ENCODE results near the gene FAM229A. TPM values are rescaled to one million over a fixed set of nuclear protein-coding genes. Genes with fewer than 3 reads are reported as not detected.

Gene FAM229A
- total RNA-seq, 1 experiment from 2014 or later = 13.4 TPM

DNA sequence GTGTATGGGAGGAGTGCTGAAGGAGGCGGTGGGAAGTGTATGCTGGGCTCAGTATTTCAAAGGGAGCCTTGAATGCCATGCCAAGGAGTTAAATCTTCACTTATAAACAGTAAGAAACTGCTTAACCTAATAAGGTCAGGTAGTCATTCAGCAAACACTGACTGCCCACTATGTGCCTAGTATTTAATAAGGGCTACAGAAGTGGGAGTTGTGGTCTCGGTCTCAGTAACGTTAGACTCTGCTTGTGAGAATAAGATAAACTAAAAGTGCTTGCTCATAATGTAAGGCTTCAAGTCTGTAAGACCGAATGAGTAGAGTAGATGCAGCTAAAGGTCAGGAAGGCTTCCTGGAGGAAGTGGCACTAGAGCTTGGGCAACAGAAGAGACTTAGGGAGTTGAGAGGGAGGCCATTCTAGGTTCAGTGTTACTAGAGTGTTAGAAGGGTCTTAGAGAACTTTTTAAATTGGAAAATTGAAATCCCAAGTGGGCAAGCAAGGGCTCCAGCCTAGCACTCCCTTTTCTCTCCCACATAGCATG, 32.3 kb downstream of the FAM229A start:
- no peaks in the 10 kb centered on the region for H3K9me3 Mint-ChIP-seq (ENCODE audit: unreplicated experiment)
- intact Hi-C loops (cut with micrococcal nuclease) = no loop called here
- CTCF ChIA-PET = no interaction called here
- H3K4me3 Mint-ChIP-seq (ENCODE audit: unreplicated experiment) = no peak overlapping the region
- TF ChIP-seq, protein P1, sequence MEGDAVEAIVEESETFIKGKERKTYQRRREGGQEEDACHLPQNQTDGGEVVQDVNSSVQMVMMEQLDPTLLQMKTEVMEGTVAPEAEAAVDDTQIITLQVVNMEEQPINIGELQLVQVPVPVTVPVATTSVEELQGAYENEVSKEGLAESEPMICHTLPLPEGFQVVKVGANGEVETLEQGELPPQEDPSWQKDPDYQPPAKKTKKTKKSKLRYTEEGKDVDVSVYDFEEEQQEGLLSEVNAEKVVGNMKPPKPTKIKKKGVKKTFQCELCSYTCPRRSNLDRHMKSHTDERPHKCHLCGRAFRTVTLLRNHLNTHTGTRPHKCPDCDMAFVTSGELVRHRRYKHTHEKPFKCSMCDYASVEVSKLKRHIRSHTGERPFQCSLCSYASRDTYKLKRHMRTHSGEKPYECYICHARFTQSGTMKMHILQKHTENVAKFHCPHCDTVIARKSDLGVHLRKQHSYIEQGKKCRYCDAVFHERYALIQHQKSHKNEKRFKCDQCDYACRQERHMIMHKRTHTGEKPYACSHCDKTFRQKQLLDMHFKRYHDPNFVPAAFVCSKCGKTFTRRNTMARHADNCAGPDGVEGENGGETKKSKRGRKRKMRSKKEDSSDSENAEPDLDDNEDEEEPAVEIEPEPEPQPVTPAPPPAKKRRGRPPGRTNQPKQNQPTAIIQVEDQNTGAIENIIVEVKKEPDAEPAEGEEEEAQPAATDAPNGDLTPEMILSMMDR (IDR thresholded peaks at IDR 0.05; ENCODE audit: unreplicated experiment) = no peak
- no peak for DNase-seq (ENCODE audit: unreplicated experiment)
- H3K4me1 Mint-ChIP-seq (ENCODE audit: insufficient read depth, unreplicated experiment) = no peaks in the 10 kb centered on the region
- BruUV-seq (replicated peaks) = no TSS peak
- no peaks in the 10 kb centered on the region for H3K27me3 Mint-ChIP-seq (ENCODE audit: insufficient read depth, unreplicated experiment)
- H3K36me3 Mint-ChIP-seq (ENCODE audit: insufficient read depth, unreplicated experiment) = peaks cover 42% of the 10 kb centered on the region
- POLR2A ChIA-PET = no interaction called here
- no peak overlapping the region for H3K27ac Mint-ChIP-seq (ENCODE audit: low read depth, unreplicated experiment)

DNA sequence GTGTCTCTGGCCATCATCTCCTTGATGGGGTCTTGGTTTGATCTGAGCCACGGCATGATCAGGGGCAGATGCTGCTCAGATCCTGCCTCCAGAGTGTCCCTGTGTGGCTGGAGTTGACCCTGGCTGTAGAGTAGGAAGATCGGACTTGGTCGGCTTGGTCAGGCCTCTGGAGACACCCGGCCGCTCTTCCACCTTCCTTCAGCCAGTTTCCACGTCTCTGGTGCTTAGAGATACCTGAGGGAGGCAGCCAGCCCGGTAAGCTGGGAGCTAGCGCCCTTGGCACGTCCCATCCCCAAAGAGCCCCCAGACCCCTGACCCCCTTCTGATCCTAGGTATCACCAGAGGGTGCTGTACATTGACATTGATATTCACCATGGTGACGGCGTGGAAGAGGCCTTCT, 35.1 kb downstream of the FAM229A start:
- intact Hi-C loops (cut with micrococcal nuclease) = no loop called here
- Mint-ChIP-seq H3K9me3 (ENCODE audit: unreplicated experiment) (no peaks in the 10 kb centered on the region), H3K4me1 (ENCODE audit: insufficient read depth, unreplicated experiment) (no peaks in the 10 kb centered on the region), H3K27ac (ENCODE audit: low read depth, unreplicated experiment) (no peak overlapping the region), H3K4me3 (ENCODE audit: unreplicated experiment) (no peak overlapping the region), H3K36me3 (ENCODE audit: insufficient read depth, unreplicated experiment) (peaks cover 51% of the 10 kb centered on the region), H3K27me3 (ENCODE audit: insufficient read depth, unreplicated experiment) (no peaks in the 10 kb centered on the region)
- BruUV-seq (replicated peaks) = no TSS peak
- TF ChIP-seq, protein P1 (IDR thresholded peaks at IDR 0.05; ENCODE audit: unreplicated experiment) = no peak
- no peak for DNase-seq (ENCODE audit: unreplicated experiment)
- ChIA-PET POLR2A (no interaction called here), CTCF (no interaction called here)

DNA sequence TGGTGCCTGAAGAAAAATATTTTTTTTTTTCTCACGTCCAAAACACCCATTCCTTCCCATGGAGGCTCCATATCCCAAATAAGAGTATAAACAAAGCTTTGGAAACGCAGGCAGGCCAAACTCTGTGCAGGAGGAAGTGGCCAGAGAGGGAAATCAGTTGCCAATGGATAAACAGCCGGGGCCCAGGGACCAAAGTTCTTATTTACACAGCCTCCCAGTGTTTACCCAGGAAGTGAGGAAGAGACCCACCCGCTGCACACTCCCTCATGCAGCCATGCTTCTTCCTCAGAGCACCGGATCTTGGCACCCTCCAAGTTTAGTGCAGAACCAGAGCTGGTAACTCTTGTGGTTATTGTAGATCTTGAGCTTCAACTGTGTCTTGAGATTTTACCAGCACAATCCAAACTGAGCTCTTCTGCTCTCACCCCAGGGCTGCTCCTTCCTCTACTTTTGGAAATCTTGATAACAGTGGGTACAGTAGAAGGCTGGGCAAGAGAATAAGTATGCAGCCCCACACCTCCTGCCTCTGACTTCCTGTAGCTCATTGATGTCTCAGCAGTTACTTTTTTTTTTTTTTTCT, 40.5 kb downstream of the FAM229A start:
- no peaks in the 10 kb centered on the region for H3K4me1 Mint-ChIP-seq (ENCODE audit: insufficient read depth, unreplicated experiment)
- H3K4me3 Mint-ChIP-seq (ENCODE audit: unreplicated experiment) = no peak overlapping the region
- BruUV-seq (replicated peaks) = no TSS peak
- no peaks in the 10 kb centered on the region for H3K27me3 Mint-ChIP-seq (ENCODE audit: insufficient read depth, unreplicated experiment)
- CTCF ChIA-PET = interaction anchor here (0.6 to 0.8 kb wide), 4 partner anchors 26 to 128 kb away, joined by 3 to 4 read pairs (median 3); no protein-coding TSS in a partner anchor
- POLR2A ChIA-PET = interaction anchor here (0.8 kb wide), 1 partner anchor 10 kb away, joined by 3 read pairs; no protein-coding TSS in a partner anchor
- TF ChIP-seq, protein P1 (IDR thresholded peaks at IDR 0.05; ENCODE audit: unreplicated experiment) = no peak
- no peak overlapping the region for H3K27ac Mint-ChIP-seq (ENCODE audit: low read depth, unreplicated experiment)
- H3K36me3 Mint-ChIP-seq (ENCODE audit: insufficient read depth, unreplicated experiment) = peaks cover 39% of the 10 kb centered on the region
- DNase-seq (ENCODE audit: unreplicated experiment) = no peak
- intact Hi-C loops (cut with micrococcal nuclease) = no loop called here
- H3K9me3 Mint-ChIP-seq (ENCODE audit: unreplicated experiment) = no peaks in the 10 kb centered on the region

DNA sequence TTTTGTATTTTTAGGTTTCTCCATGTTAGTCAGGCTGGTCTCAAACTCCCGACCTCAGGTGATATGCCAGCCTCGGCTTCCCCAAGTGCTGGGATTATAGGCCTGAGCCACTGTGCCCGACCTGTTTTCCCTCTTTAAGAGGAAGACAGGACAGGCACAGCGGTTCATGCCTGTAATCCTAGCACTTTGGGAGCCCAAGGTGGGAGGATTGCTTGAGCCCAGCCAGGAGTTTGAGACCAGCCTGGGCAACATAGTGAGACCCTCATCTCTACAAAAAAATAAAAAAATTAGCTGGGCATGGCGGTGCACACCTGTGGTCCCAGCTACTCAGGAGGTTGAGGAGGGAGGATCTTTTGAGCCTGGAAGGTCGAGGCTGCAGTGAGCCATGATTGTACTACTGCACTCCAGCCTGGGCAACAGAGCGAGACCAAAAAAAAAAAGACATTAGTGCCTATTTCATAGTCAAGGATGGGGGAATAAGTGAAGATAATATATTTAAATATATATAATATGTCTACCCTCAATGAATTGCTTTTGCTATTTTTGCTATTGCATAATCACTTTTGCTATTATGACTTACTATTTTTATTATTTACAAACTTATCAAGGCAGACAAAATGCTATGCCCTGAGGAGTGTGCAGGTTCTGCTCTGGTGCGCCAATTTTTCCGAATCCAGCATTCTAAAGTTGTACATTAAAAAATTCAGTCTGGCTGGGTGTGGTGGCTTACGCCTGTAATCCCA, 44.0 kb downstream of the FAM229A start:
- Mint-ChIP-seq H3K4me3 (ENCODE audit: unreplicated experiment) (no peak overlapping the region), H3K27me3 (ENCODE audit: insufficient read depth, unreplicated experiment) (no peaks in the 10 kb centered on the region), H3K36me3 (ENCODE audit: insufficient read depth, unreplicated experiment) (peaks cover 46% of the 10 kb centered on the region), H3K9me3 (ENCODE audit: unreplicated experiment) (no peaks in the 10 kb centered on the region), H3K4me1 (ENCODE audit: insufficient read depth, unreplicated experiment) (peaks cover 6% of the 10 kb centered on the region), H3K27ac (ENCODE audit: low read depth, unreplicated experiment) (no peak overlapping the region)
- BruUV-seq (replicated peaks) = no TSS peak
- intact Hi-C loops (cut with micrococcal nuclease) = no loop called here
- ChIA-PET POLR2A (no interaction called here), CTCF (interaction anchor here (0.7 to 4.8 kb wide), 5 partner anchors 30 to 103 kb away, joined by 3 to 24 read pairs (median 4); no protein-coding TSS in a partner anchor)
- no peak for DNase-seq (ENCODE audit: unreplicated experiment)
- TF ChIP-seq, protein P1 (IDR thresholded peaks at IDR 0.05; ENCODE audit: unreplicated experiment) = no peak

All from MCF 10A (cell line).